ENCODE measurements around the gene TNFRSF6B.

Gene TNFRSF6B

DNA sequence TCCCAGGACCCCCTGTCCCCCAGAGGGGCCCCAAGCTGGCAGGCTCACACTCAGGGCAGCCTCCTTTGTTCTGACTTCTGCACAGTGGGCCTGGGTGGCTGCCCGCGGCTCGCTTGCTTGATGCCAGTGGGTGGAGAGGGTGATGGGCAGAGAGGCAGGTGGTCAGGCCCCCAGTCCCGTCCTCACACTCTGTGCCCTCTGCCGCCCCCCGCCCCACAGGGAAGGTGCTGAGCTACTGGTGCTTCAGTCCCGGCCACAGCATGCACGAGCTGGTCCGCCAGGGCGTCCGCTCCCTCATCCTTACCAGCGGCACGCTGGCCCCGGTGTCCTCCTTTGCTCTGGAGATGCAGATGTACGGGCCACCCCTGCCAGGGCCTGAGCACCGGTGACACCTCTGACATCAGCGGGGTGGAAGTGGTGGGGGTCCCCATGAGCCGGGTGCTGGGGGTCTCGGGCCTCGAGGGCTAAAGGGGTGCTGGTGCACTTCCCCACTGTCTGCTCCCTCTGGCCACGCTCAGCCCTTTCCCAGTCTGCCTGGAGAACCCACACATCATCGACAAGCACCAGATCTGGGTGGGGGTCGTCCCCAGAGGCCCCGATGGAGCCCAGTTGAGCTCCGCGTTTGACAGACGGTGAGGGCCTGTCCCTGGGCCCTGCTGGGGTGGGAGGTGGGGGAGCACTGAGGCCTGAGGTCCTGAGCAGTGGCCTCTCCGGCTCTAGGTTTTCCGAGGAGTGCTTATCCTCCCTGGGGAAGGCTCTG lies 8.9 kb upstream of the TNFRSF6B start:
- no peak for DNase-seq (ENCODE audit: extremely low read depth, low read depth)
- TF ChIP-seq, protein P1, sequence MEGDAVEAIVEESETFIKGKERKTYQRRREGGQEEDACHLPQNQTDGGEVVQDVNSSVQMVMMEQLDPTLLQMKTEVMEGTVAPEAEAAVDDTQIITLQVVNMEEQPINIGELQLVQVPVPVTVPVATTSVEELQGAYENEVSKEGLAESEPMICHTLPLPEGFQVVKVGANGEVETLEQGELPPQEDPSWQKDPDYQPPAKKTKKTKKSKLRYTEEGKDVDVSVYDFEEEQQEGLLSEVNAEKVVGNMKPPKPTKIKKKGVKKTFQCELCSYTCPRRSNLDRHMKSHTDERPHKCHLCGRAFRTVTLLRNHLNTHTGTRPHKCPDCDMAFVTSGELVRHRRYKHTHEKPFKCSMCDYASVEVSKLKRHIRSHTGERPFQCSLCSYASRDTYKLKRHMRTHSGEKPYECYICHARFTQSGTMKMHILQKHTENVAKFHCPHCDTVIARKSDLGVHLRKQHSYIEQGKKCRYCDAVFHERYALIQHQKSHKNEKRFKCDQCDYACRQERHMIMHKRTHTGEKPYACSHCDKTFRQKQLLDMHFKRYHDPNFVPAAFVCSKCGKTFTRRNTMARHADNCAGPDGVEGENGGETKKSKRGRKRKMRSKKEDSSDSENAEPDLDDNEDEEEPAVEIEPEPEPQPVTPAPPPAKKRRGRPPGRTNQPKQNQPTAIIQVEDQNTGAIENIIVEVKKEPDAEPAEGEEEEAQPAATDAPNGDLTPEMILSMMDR (IDR thresholded peaks at IDR 0.05; ENCODE audit: low read depth, low read length): no peak

DNA sequence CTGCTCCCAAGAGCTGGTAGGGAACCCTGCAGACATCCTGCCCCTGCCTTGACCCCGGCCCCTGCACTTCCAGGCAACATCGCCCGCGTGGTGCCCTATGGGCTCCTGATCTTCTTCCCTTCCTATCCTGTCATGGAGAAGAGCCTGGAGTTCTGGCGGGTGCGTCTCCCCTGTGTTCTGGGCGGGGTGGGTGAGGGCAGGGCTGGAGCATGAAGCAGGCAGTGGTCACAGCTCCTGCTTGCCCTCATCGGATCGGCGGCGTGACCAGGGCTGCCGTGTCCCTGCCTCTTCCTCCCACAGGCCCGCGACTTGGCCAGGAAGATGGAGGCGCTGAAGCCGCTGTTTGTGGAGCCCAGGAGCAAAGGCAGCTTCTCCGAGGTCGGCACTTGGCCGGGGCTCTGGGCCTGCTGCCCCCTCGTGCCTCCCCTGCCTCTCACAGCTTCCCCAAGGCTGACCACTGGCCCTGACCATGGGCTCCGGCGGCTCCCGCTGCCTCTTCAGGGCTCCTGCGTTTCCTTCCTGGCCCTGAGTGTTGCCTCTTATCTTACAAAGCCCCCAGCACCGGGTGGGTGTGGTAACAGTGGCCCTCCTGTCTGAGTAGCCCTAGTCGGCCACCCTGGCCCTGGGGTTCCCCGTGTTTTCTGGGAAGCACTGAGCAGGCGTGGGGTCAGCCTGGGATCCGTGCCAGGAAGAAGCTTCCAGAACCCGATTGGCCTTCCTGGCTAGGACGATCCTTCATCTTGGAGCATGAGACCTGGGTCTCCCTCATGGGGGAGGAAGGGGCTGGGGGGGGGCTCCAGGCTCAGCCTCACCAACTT lies 8.0 kb upstream of the TNFRSF6B start:
- TF ChIP-seq, protein P1 (IDR thresholded peaks at IDR 0.05; ENCODE audit: low read depth, low read length): no peak
- no peak for DNase-seq (ENCODE audit: extremely low read depth, low read depth)

DNA sequence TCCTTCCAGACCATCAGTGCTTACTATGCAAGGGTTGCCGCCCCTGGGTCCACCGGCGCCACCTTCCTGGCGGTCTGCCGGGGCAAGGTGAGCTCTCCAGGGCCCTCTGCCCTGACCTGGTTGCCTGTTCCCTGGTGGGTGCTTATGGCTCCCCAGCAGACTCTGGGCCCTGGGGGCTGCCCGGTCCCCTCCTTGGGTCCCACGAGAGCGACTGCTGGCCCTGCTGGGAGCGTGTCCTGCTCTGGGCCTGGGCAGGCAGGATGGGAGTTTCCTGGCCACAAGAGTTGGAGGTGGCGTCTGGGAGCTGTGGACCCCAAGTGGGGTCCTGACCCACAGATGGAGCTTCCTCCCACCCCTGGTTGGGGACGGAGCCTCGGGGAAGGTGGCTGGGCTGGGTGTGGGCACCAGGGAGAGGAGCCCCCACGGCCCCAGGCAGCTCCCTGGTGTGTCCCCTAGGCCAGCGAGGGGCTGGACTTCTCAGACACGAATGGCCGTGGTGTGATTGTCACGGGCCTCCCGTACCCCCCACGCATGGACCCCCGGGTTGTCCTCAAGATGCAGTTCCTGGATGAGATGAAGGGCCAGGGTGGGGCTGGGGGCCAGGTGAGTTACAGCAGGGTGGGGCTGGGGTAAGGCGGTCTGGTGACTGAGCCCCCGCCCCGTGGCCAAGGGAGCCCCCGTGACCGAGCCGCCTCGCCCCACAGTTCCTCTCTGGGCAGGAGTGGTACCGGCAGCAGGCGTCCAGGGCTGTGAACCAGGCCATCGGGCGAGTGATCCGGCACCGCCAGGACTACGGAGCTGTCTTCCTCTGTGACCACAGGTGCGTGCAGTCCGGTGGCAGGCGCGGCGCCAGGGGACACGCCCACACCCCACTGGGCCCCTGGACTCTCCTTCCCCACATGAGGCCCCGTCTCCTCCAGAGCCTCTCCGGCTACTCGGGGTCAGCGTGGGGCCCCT lies 7.1 kb upstream of the TNFRSF6B start:
- TF ChIP-seq, protein P1 (IDR thresholded peaks at IDR 0.05; ENCODE audit: low read depth, low read length): no peak

DNA sequence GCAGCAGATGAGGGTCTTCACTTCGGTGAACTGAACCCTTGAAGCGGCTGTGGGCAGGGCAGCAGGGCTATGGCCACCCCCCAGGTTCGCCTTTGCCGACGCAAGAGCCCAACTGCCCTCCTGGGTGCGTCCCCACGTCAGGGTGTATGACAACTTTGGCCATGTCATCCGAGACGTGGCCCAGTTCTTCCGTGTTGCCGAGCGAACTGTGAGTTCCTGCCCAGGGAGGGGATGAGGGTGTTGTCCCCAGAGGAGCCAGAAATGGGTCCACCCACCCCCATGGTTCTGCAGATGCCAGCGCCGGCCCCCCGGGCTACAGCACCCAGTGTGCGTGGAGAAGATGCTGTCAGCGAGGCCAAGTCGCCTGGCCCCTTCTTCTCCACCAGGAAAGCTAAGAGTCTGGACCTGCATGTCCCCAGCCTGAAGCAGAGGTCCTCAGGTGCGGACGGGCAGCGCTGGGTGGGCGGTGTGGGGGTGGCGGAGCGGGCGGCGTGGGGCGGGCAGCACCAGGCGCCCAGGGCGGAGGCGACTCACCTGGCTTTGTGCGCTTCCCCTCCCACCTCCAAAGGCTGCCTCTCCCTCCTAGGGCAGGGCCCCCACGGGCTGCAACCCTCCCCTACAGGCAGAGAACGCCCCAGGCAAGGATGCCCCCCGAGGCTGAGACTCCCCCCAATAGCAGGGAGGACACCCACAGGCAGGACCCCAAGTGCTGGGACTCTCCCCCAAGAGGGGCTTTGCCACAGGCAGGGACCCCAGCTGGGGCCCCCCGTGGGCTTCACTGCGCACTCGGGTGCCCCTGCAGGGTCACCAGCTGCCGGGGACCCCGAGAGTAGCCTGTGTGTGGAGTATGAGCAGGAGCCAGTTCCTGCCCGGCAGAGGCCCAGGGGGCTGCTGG lies 6.2 kb upstream of the TNFRSF6B start:
- no peak for DNase-seq (ENCODE audit: extremely low read depth, low read depth)
- TF ChIP-seq, protein P1 (IDR thresholded peaks at IDR 0.05; ENCODE audit: low read depth, low read length): no peak

More for the DNA sequence above, 7.1 kb upstream of the TNFRSF6B start:
- no peak for DNase-seq (ENCODE audit: extremely low read depth, low read depth)

GRCh38 chr20:63690898-63691710 lies 5.3 kb upstream of the TNFRSF6B start:
- TF ChIP-seq, protein P1 (IDR thresholded peaks at IDR 0.05; ENCODE audit: low read depth, low read length): no peak

More at GRCh38 chr20:63690898-63691710, 5.3 kb upstream of the TNFRSF6B start:
- no peak for DNase-seq (ENCODE audit: extremely low read depth, low read depth)
